Renal cortex interstitium (tissue), 11 donors: ENCODE measurements around the gene VPS45. TPM values are rescaled to one million over a fixed set of nuclear protein-coding genes. Genes with fewer than 3 reads are reported as not detected.

ENCODE experiments used
- DNase-seq, 11 donors: peaks; one replicate each; pipeline ENCODE4 v3.0.0-alpha.2; 2013; ENCODE audit warnings: low read depth in 9 of 11, low spot score in 4 of 11; ENCODE audit errors: extremely low read depth in 1 of 11
- polyA plus RNA-seq, 3 donors: library from polyadenylated mRNA; unstranded; fragments of 120-200 nt; gene quantifications; one replicate each; pipeline ENCODE4 v1.2.1, GENCODE V29; 2013; ENCODE audit not compliant: insufficient read length in 3 of 3

Gene VPS45
- polyA plus RNA-seq, 3 donors, result 62.8 to 75.7 (median 68.6) TPM

DNA sequence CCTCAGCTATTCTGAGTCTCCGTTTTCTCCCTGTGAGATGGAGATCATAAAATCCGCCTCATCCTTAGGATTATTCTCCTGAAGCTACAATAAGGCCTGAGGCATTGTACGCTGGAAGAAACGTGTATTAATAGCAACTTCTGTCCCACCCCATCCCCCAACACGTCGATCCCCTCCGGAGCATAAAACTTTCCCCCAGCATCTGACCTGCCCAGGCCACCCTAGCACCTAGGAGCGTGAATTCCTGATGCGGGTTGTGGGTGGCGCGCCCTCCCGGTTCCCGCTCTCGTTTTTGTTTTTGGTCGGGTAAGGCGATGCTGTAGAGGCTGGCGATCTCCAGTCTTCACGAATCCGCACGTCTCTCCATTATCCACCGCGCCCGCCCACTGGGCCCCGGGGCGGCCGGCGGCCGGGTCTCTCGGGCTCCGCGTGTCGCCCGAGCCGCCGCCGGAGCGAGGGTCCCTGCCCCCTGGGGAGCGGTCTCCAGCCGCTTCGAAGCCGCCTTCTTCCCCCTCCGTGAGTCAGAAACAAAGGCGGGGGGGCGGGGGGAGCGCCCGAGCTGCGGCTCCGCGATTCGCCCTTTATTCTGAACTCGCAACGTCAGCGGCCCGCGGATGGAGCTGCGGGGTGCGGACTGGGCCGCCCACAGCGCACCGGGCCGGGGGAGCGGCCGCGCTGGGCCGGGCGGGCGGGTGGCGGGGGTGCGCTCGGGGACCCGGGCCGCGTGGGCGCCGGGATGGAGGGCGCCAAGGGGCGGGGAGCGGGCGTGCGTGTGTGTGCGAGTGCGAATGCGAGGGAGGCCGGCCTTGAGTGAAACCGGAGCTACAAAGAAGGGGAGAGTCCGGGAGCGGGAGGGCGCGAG is 81.9 kb downstream of the VPS45 start, which contains the start of gene PLEKHO1:
Gene PLEKHO1, plus strand, starts transcription at position 646 of the 862 bp plus-strand sequence. CDS start 342 bp downstream, outside the sequence.
- DNase-seq, result peak in 5 of 11 donors; percentile 59 to 73 (median 63)

DNA sequence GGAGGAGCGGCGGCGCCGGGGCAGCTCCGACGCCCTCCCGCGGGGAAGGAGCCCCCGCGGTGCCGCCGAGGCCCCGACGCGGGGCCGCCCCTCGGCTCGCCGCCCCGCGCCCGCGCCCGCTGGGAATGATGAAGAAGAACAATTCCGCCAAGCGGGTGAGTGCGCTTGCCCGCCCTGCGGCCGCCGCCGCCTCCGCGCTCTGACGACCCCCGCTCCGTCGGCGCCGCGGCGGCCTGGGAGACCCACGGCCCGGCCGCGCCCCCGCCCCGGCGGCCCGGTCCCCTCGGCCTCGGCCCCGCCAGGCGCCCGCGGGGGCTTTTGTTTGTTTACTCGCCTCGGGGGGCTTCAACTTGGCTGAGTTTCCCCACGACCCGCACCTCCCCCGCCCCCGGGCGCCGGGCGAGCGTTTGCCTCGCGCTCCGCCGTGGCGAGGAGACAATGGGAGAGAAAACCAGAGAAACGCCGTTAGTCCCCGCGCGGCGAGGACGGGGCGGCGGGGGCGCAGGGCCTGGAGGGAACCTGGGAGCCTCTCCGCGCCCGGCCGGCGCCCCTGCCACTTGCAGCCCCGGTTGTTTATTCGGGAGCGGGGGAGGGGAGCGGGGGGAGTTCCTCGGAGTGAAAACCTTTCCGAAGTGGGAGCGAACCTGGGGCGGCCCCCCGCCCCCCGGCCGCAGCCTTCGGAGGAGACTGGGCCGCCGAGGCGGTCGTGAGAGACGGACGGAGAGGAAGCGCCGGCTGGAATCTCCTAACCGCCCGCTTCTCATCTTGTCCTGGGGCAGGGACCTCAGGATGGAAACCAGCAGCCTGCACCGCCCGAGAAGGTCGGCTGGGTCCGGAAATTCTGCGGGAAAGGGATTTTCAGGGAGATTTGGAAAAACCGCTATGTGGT is 82.8 kb downstream of the VPS45 start:
- no peak for DNase-seq

DNA sequence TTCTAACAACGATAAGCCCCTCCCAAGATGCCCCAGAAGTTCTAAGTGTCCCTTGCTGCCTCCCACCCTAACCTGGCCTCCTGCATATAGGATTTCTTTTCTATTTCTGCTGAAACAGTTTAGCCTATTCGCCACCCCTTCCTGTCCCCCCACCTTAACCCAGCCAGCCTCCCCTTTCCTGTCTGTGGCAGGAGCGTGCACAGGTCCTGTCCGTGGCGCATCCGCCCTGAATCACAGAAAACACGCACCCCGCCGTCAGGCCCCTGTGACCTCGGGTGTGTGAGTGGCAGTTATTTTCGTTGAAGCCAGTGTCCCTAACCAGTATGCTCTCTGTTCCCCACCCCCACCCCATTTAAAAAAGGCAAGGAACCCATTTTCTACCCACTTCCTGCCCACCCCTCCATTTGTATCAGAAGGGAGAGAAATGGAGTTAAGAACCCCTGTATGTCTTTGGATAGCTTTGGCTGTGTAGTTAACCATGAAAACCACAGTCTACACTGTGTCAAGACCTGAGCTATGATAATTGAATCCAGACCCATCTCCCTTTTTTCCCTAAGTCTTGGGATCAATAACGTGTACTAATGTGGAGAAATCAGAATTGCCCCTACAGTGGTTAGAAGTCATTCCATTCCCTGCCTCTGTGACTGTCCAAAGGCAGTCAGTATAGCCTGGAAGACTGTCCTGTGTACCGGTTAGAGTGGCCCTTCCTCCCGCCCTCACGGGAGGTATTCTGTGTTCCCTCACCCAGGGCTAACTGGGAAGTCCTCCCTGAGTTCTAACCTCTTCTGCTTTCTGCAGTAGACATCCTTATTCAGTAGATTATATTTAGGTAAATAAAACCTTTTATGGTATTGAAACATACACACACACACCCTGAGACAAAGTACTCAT is 84.0 kb downstream of the VPS45 start:
- DNase-seq, result no peak

DNA sequence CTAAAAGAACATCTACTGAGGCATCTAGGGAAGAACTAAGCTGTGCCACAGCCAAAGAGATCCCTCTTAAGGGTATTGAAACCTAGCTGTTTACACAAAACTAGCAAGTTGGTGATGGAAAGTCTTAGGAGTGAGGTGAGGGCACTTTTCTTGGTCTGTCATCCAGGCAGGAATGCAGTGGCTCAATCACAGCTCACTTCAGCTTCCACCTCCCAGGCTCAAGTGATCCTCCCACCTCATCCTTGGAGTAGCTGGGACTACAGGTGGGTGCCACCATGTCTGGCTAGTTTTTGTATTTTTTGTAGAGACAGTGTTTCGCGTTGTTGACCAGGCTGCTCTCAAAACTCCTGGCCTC is 84.6 kb downstream of the VPS45 start:
- no peak for DNase-seq

DNA sequence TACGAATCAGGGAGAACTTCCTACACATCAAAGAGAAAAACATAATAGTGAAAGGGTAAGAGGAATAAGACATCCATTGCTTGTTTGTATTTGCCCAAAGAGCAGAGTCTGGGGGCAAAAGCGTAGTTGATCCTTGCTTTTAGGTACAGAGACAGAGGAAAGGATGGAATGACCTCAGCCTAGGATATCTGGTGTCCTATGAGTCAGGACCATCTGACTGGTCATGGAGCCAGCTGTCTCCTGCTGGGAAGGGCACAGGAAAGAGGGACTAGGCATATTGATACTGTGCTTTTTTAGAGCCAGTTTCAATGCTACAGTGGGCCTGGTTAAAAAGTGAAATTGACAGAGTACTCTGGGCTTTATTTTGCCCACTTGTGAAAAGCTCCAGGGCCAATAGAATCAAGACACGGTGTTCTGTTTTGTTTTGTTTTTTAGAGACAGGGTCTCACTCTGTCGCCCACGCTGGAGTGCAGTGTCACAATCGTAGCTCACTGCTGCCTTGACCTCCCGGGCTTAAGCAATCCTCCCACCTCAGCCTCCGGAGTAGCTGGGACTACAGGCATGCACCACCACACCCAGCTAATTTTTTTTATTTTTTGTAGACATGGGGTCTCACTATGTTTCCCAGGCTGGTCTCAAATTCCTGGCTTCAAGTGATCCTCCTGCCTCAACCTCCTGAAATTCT is 85.3 kb downstream of the VPS45 start:
- DNase-seq, result no peak

DNA sequence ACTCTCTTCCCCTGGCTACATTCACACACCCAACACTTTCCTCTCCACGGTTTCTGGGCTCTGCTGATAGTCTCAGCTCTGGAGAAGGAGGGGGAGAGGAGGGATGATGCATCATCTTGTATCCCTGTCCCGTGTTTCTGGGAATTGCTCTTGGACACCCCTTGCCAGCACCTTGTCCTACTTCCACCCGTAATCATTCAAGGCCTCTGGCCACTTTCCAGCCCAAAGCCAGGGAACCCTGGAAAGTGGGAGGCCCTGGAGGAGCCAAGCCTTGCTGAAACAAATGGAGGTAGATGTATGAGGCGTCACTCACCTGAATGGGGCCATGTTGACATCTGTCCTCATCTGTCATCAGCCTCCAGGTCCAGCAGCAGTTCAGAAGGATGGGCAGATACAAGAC is 86.6 kb downstream of the VPS45 start:
- no peak for DNase-seq

DNA sequence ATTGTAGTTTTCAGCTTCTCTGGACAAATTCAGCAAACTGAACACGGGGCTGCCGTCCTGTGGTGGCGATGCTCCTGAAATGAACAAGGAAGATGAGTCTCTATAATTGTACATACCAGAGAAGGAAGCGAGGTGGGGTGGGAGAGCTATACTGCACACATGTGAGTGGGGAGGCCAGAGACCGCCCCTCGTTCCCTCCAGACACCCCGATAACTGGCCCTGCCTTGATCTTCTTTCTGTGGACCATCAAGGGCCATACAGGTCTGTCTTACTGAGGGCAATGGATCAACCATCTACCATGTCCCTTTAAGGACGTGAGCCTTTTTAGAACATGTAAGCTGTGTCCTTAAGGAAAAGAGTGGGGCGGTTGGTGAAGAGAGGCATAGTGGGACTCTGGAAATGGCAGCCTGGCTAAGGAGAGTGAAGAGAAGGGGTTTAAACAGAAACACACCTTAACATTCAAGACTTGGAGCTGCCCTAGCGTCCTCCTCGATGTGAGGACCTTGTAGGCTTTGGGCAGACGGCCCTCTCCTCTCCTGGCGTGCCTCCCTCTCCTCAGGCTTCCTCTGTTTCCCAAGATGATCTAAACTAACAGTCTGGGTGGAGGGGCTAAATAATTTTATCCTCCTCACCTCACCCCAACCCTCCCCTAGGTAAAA is 88.0 kb downstream of the VPS45 start:
- DNase-seq, result no peak

DNA sequence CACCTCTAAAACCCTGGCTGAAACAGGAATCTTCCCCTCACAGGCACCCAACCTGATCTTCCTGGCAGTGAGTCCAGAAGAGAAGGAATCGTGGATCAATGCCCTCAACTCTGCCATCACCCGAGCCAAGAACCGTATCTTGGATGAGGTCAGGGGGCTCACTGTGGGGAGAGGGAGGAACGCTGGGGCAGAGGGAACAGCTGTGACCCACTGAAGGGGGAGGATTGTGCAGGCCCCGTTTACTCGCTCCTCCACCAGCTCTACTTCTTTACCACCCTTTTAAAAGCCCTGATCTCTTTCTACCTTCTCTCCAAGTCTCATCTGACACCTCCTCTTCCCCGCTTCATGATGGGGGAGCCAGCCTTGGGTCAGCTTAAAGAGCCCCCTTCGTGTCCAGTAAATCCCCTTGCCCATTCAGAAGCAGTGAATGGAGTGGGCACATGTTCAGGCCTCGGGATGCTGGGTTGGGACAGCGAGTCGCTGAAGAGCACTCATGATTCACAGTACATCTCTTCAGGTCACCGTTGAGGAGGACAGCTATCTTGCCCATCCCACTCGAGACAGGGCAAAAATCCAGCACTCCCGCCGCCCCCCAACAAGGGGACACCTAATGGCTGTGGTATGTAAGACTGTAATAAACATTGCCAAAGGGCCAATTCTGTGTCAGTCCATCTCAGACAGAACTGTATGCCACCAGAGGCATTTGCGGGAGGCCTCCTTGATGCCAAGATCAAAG is 89.5 kb downstream of the VPS45 start:
- no peak for DNase-seq

DNA sequence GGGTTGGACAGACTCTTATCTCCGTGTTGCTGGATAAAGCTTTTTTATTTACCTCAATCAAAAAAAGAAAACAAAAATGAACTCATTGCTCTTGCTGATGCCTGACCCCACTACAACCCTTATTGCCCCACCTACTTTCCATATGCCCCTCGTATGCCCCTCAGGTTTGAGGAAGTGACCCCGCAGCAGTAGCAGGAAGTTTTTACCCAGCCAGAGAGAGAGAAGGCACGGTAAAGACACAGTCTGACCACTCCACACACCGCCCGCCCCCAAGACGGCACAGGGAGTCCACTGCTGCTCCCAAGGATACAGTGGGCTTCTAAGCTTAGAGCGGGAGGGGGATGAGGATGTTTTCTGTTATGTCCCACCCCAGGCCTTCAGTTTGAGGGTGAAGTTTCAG is 92.0 kb downstream of the VPS45 start:
- no peak for DNase-seq

DNA sequence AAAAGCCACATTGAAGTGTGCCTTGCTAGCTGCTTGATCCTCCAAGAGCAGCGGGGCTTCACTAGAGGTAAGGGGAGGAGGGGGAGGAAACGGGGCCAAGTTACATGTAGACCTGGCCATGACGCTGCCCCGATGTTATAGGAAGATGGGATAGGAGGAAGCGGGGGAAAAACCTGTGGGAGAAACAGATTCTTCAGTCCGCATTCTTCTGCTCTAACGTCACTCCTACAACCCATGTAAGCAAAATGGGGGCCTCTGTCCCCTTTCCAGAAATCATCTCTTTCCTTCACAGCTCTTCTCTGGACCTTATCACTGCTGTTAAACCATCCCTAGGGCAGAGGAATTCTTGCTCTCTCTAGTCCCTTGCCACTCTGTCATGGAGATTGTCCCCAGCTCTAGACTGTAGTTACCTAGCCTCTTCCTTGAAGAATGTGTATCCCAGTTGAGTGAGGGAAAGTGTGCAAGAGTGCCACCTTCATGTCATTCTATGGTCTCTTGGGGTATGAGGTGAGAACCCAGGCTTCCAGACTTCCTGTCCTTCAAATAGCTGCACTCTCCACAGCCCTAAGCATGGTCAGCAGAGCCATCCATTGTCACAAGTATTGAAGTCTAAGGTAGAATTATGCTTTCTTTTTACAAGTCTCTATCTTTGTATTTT is 93.5 kb downstream of the VPS45 start:
- DNase-seq, result no peak

DNA sequence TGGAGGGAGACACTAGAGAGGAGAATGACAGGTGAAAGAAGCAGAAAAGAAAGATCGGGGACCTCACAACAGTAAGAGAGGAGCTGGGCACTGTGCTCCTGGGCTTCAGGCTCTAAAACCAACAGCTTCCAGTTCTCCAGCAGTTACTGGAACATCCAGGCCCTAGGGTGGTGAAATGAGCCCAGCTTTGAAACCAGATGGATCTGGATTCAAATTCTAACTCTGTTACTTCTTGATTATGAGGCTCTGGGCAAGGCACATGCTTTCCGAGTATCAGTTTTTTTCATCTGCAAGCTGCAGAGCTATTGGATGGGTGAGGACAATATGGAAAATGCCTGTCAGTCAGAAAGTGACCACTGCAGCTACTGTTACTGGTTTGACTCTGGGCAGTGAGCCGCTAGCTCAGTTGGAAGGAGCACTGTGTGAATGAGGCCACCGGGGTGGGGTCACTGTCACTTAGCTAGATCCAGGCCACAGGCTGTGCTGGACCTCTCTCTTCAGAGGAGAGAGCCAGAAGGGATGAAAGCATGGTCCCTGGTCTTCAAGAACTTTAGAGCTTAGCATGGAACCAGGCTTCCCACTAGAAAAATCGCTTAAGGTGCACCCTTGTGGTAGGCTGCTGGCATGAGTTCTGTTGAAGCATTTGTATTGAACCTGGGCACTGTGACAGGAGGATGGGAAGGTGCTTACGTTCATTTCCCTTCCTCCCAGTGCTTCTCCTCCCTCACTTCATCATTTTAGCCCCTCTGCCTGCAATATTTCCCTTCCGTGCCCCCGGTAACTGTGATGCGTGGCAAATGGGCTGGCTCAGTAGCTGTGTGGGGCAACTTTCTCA is 94.4 kb downstream of the VPS45 start:
- no peak for DNase-seq

DNA sequence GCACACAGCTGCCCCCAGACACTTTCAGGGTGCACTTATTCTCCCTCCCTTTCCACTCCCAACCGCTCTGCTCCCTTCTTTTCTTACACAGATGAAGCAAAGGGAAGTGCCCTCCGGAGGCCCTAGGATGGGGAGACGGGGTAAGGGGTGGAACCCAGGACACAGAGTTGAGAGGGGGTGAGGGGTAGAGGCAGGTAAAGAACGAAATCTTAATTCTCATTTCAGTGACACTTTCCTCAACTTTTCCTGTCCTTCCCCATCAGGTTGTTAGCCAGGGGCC is 94.9 kb downstream of the VPS45 start:
- DNase-seq, result no peak

DNA sequence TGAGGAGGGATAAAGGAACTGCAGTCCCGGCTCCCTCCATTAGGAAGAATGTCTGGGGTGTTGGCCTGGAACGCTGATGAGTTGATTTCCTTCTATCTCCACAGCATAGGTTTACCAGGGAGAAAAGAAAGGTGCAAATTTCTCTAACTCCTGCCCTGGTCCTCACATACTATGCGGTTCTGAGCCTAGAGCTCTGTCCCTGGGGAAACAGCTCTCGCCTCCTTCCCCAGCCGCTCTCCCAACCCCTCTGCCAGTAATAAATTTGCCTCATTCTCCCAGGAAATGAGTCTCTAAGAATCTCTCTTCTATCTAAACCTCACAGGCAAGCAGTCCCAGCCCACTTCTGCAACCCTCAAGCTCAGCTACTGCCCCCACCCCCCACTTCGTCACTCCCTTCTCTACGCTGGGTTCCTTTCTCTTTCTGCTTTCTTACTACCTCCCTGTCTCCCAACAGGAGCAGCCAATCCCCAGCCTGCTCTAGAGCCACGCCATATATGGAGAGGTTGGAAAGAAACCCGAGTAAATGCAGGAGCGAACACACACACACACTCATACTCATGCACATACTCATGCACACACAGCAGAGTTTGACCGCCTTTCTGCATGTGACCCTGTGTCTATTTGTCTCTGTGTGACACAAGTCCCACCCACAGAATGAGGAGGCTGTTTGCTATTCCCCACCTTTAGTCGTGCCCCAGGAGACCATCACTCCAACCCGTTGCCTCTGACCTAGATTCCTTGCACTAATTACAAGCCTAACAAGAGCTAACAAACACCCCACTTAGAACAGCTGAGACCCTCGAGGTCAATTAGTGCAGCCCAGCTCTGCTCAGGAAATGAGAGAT is 95.5 kb downstream of the VPS45 start:
- DNase-seq, result peak in 9 of 11 donors; percentile 76 to 97 (median 91)

DNA sequence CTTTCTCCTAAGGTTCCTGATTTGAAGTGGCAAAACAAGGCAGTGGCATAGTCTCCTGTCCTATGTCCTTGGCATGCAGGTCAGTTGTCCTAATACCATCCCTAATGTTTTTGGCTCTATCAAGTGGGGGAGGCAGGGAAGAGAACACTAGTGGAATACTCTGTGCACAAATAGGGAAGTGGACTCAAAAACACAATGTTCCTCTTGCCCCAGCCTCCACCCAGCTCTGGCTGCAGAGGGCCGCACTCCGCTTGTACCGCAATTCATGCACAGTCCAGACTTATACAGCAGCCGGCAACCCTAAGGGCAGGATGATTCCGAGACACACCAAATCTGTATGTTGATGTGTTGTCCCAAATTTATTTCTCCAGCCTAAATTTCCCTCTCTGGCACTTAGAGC is 96.6 kb downstream of the VPS45 start:
- no peak for DNase-seq

DNA sequence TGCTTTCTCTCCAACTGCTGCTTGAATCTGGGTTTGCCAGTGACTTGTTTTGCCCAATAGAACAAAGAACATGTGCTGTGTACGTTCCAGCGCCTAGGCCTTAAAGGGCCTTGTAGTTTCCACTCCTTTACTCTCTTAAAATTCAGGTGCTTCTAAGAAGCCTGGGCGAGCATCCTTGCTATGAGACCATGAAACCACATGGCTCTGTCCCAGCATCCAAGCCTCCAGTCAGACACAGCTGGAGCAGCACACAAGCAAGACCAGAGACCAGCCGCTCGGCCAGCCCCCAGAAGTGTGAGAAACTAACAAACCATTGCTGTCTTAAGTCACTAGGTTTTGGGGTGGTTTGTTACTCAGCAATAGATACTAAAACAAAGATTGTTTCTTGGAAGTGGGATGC is 97.2 kb downstream of the VPS45 start:
- no peak for DNase-seq
